H1 (cell line): ENCODE results near the gene GPA33. TPM values are rescaled to one million over a fixed set of nuclear protein-coding genes. Genes with fewer than 3 reads are reported as not detected.
A peak's percentile ranks its signal among the peaks of the same experiment; 100 is the strongest.

Source experiments
- TAF1 ChIP-seq: IDR thresholded peaks from 2 replicates; pipeline ENCODE4 v1.6.1; 2011; ENCODE audit warnings: mild to moderate bottlenecking, low read depth, low read length
- polyA plus RNA-seq, 7 experiments: library from polyadenylated mRNA; depleted of rRNA in 3 of 7; stranded (reverse) in 5 of 7; unstranded in 2 of 7; fragments of >200 nt in 5 of 7; fragments of 200-250 nt in 2 of 7; gene quantifications; 1 replicate in 5 of 7; 2 replicates in 1 of 7; 4 replicates in 1 of 7; pipeline versions ENCODE4 v1.2.1 to v1.2.3, GENCODE V29; 2011 to 2013; ENCODE audit warnings: missing spikeins in 2 of 7, mixed read lengths in 2 of 7
- total RNA-seq: library from RNA; stranded (reverse); fragmentation: NEBNext Ultra II Directional; extraction: Animal tissue kit (Norgen Biotek cat#: 25700); gene quantifications from 2 replicates; pipeline ENCODE4 v1.2.1, GENCODE V29; 2021
- TF ChIP-seq, protein P1 (sequence below): IDR thresholded peaks from 2 replicates; pipeline ENCODE4 v1.6.1; 2012; ENCODE audit warnings: inconsistent platforms

Gene GPA33
- total and polyA plus RNA-seq, 2 of the 8 experiments (the other 6 are each of a cell fraction or from before 2014, with no cell fraction given): 0.19 to 0.67 TPM

DNA sequence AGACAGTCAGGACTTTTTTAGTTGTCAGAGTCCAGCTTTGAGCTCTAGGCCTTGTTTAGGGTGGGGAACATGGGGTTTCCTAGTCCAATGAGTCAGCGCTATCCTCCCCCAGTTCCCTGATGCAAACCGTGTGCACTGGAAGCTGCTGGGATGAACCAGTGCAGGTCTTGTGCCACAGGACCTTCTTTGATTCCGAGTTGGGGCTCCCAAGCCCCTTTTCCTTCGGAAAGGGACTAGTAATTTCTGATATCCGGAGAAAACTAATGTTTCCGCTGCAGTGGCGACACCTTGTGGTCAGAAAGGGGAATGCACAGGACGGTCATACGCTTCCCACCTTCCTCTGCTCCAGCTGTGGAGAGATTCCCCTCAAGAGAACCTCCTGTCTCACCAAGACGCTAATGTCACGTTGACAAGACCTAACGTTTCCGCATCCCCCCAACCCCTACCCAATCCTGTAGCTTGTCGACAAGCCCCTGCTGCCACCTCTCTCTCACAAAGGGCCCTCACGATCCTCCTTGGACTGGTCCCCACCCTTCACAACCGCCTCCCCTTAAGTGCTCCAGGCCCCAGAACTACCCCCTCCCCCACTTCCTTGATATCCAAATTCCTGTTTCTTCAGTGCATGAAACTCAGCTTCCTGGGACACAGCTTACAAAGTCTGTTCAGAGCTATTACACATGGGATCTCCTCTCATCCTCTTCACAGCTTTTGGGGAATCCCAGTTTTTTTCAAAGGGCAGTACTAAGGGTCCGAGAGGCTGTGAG is 30.9 kb downstream of the GPA33 start (continued):
- TF ChIP-seq TAF1: peak; percentile 27; the same call in 1 of the 2 replicates
- TF ChIP-seq, protein P1, sequence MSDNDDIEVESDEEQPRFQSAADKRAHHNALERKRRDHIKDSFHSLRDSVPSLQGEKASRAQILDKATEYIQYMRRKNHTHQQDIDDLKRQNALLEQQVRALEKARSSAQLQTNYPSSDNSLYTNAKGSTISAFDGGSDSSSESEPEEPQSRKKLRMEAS: no peak; the same call in 1 of the 2 replicates
- TF ChIP-seq, all 59 proteins: peak for 12
